ENCODE data around the gene PPP1R15B. TPM values are rescaled to one million over a fixed set of nuclear protein-coding genes. Genes with fewer than 3 reads are reported as not detected.
A peak's percentile ranks its signal among the peaks of the same experiment; 100 is the strongest.

PPP1R15B gene
- total RNA-seq, 1 experiment from 2014 or later = 41.6 TPM

- DNase-seq (ENCODE audit: low read depth) = no peak
Measured at GRCh38 chr1:204400882-204401510, 10.6 kb downstream of the PPP1R15B start.

GRCh38 chr1:204398197-204399125 lies 13.2 kb downstream of the PPP1R15B start:
- DNase-seq (ENCODE audit: low read depth) = peak; percentile 87

- no peak for DNase-seq (ENCODE audit: low read depth)
Measured at GRCh38 chr1:204396015-204396583, 15.5 kb downstream of the PPP1R15B start.

GRCh38 chr1:204391629-204392028 lies 20.0 kb downstream of the PPP1R15B start:
- no peak for DNase-seq (ENCODE audit: low read depth)

GRCh38 chr1:204390751-204391466 lies 20.7 kb downstream of the PPP1R15B start:
- DNase-seq (ENCODE audit: low read depth) = no peak

GRCh38 chr1:204385727-204386126 lies 25.9 kb downstream of the PPP1R15B start:
- no peak for DNase-seq (ENCODE audit: low read depth)

GRCh38 chr1:204384636-204385352 lies 26.8 kb downstream of the PPP1R15B start:
- peak; percentile 86 for DNase-seq (ENCODE audit: low read depth)

GRCh38 chr1:204383163-204383904 lies 28.3 kb downstream of the PPP1R15B start:
- no peak for DNase-seq (ENCODE audit: low read depth)

- DNase-seq (ENCODE audit: low read depth) = no peak
Measured at GRCh38 chr1:204382714-204383083, 28.9 kb downstream of the PPP1R15B start.

- DNase-seq (ENCODE audit: low read depth) = no peak
Measured at GRCh38 chr1:204380293-204380831, 31.3 kb downstream of the PPP1R15B start.

- peak; percentile 59 for DNase-seq (ENCODE audit: low read depth)
Measured at GRCh38 chr1:204377800-204378668, 33.6 kb downstream of the PPP1R15B start.

- peak; percentile 37 for DNase-seq (ENCODE audit: low read depth)
Measured at GRCh38 chr1:204376919-204377799, 34.5 kb downstream of the PPP1R15B start.

GRCh38 chr1:204376465-204376864 lies 35.2 kb downstream of the PPP1R15B start:
- no peak for DNase-seq (ENCODE audit: low read depth)

GRCh38 chr1:204373911-204374310 lies 37.7 kb downstream of the PPP1R15B start:
- no peak for DNase-seq (ENCODE audit: low read depth)

- no peak for DNase-seq (ENCODE audit: low read depth)
Measured at GRCh38 chr1:204370176-204370575, 41.4 kb downstream of the PPP1R15B start.

GRCh38 chr1:204368996-204369726 lies 42.5 kb downstream of the PPP1R15B start:
- no peak for DNase-seq (ENCODE audit: low read depth)

- peak; percentile 76 for DNase-seq (ENCODE audit: low read depth)
Measured at GRCh38 chr1:204367956-204368355, 43.7 kb downstream of the PPP1R15B start.

Measured in M059J (cell line).